HG02678 (cell line): Measurements from ENCODE around the gene QRFP.

ENCODE experiments used
- ATAC-seq: cut with Tn5 transposase; IDR thresholded peaks from one replicate; pipeline ENCODE4 v1.9.1; 2021; ENCODE audit warnings: mild to moderate bottlenecking, moderate library complexity; ENCODE audit not compliant: unreplicated experiment

Gene QRFP

GRCh38 chr9:130891688-130892476, 4.7 kb downstream of the QRFP start:
- no peak for ATAC-seq

- ATAC-seq = no peak
Measured at GRCh38 chr9:130890870-130891687, 5.5 kb downstream of the QRFP start.

GRCh38 chr9:130890124-130890523, 6.5 kb downstream of the QRFP start:
- ATAC-seq = no peak

- ATAC-seq = no peak
Measured at GRCh38 chr9:130888146-130888885, 8.3 kb downstream of the QRFP start.

GRCh38 chr9:130887494-130888144, 9.0 kb downstream of the QRFP start:
- no peak for ATAC-seq

GRCh38 chr9:130886981-130887380, 9.6 kb downstream of the QRFP start:
- ATAC-seq = no peak

- ATAC-seq = no peak
Measured at GRCh38 chr9:130885484-130886375, 10.9 kb downstream of the QRFP start.

GRCh38 chr9:130884542-130885483, 11.8 kb downstream of the QRFP start:
- no peak for ATAC-seq

- ATAC-seq = no peak
Measured at GRCh38 chr9:130884111-130884531, 12.5 kb downstream of the QRFP start.

- ATAC-seq = no peak
Measured at GRCh38 chr9:130883479-130883878, 13.1 kb downstream of the QRFP start.

GRCh38 chr9:130882696-130883225, 13.9 kb downstream of the QRFP start:
- ATAC-seq = no peak

GRCh38 chr9:130881516-130881915, 15.1 kb downstream of the QRFP start:
- ATAC-seq = no peak

GRCh38 chr9:130880599-130881220, 15.9 kb downstream of the QRFP start:
- no peak for ATAC-seq

GRCh38 chr9:130879863-130880411, 16.7 kb downstream of the QRFP start:
- ATAC-seq = no peak

GRCh38 chr9:130878295-130878694, 18.3 kb downstream of the QRFP start:
- ATAC-seq = no peak

GRCh38 chr9:130877300-130877699, 19.3 kb downstream of the QRFP start:
- no peak for ATAC-seq

GRCh38 chr9:130874783-130875182, 21.8 kb downstream of the QRFP start:
- no peak for ATAC-seq

- no peak for ATAC-seq
Measured at GRCh38 chr9:130873966-130874365, 22.6 kb downstream of the QRFP start.
